GM12878 (cell line): Measurements from ENCODE around the gene PQBP1. TPM values are rescaled to one million over a fixed set of nuclear protein-coding genes. Genes with fewer than 3 reads are reported as not detected.
A peak's percentile ranks its signal among the peaks of the same experiment; 100 is the strongest.

ENCODE experiments used
- BHLHE40 ChIP-seq, 2 experiments: fragments of 450-650 bp in 1 of 2; IDR thresholded peaks; 2 replicates each; pipeline ENCODE4 v1.6.1; 2011 to 2017; ENCODE audit warnings: low read depth in 2 of 2, borderline replicate concordance in 1 of 2, improper control_type of control experiment in 1 of 2, low read length in 1 of 2, mild to moderate bottlenecking in 1 of 2
- CHD4 ChIP-seq: fragments of 200-600 bp; sonication (generic); IDR thresholded peaks from 2 replicates; pipeline ENCODE4 v1.6.1; 2016; ENCODE audit warnings: mild to moderate bottlenecking
- CREM ChIP-seq: IDR thresholded peaks from 2 replicates; pipeline ENCODE4 v1.6.1; 2014; ENCODE audit warnings: antibody characterized with exemption, low read depth
- EGR1 ChIP-seq, 2 experiments: IDR thresholded peaks; 1 replicate in 1 of 2; 2 replicates in 1 of 2; pipeline ENCODE4 v1.6.1; 2011 to 2012; ENCODE audit warnings: low read depth in 2 of 2, low read length in 2 of 2, borderline replicate concordance in 1 of 2, mild to moderate bottlenecking in 1 of 2, moderate library complexity in 1 of 2
- HDGF ChIP-seq: fragments of 450-650 bp; IDR thresholded peaks from 2 replicates; pipeline ENCODE4 v1.6.1; 2016; ENCODE audit warnings: antibody characterized with exemption
- JUNB ChIP-seq: IDR thresholded peaks from 2 replicates; pipeline ENCODE4 v1.6.1; 2016; ENCODE audit warnings: antibody characterized with exemption, mild to moderate bottlenecking
- MAX ChIP-seq: IDR thresholded peaks from 2 replicates; pipeline ENCODE4 v1.6.1; 2012; ENCODE audit warnings: low read depth, low read length, improper control_type of control experiment
- NFXL1 ChIP-seq: fragments of 450-650 bp; IDR thresholded peaks from 2 replicates; pipeline ENCODE4 v1.6.1; 2017; ENCODE audit warnings: antibody characterized with exemption, mild to moderate bottlenecking, borderline replicate concordance
- NFYB ChIP-seq: IDR thresholded peaks from 2 replicates; pipeline ENCODE4 v1.6.1; 2011; ENCODE audit warnings: low read depth, mild to moderate bottlenecking, low read length, improper control_type of control experiment, moderate library complexity; ENCODE audit not compliant: insufficient read depth
- PML ChIP-seq: IDR thresholded peaks from 2 replicates; pipeline ENCODE4 v1.6.1; 2012; ENCODE audit warnings: low read length, inconsistent platforms
- POLR2AphosphoS2 ChIP-seq: IDR thresholded peaks from 2 replicates; pipeline ENCODE4 v1.6.1; 2011; ENCODE audit warnings: low read depth, mild to moderate bottlenecking, low read length, improper control_type of control experiment, moderate library complexity
- RB1 ChIP-seq: fragments of 450-650 bp; formaldehyde crosslinking; IDR thresholded peaks from 2 replicates; pipeline ENCODE4 v1.6.1; 2017; ENCODE audit warnings: mild to moderate bottlenecking, borderline replicate concordance
- SIX5 ChIP-seq: IDR thresholded peaks from 2 replicates; pipeline ENCODE4 v1.6.1; 2011; ENCODE audit warnings: mild to moderate bottlenecking, low read depth, low read length, moderate library complexity; ENCODE audit not compliant: severe bottlenecking
- SRF ChIP-seq, 2 experiments: IDR thresholded peaks; 2 replicates each; pipeline ENCODE4 v1.6.1; 2011; ENCODE audit warnings: low read depth in 2 of 2, low read length in 2 of 2, mild to moderate bottlenecking in 1 of 2, moderate library complexity in 1 of 2
- TCF12 ChIP-seq: IDR thresholded peaks from 2 replicates; pipeline ENCODE4 v1.6.1; 2011; ENCODE audit warnings: low read depth, mild to moderate bottlenecking, low read length
- ZNF217 ChIP-seq: fragments of 450-650 bp; IDR thresholded peaks from 2 replicates; pipeline ENCODE4 v1.6.1; 2017; ENCODE audit warnings: antibody characterized with exemption, mild to moderate bottlenecking
- ZNF24 ChIP-seq: fragments of 450-650 bp; IDR thresholded peaks from 2 replicates; pipeline ENCODE4 v1.6.1; 2017; ENCODE audit warnings: antibody characterized with exemption, mild to moderate bottlenecking
- polyA plus RNA-seq, 11 experiments: library from polyadenylated mRNA; depleted of rRNA in 4 of 11; unstranded in 6 of 11; stranded (reverse) in 5 of 11; fragments of >200 nt; fragmentation: Nextera tagmentation in 4 of 11; fragmentation: Illumina TruSeq in 1 of 11; extraction: Ambion mirVana in 4 of 11; extraction: Trizol in 1 of 11; gene quantifications; 1 replicate in 1 of 11; 2 replicates in 10 of 11; pipeline versions ENCODE4 v1.2.1 to v1.2.3, GENCODE V29; 2011 to 2016; ENCODE audit warnings: inconsistent platforms in 2 of 11, missing spikeins in 2 of 11, low read depth in 1 of 11
- total RNA-seq, 4 experiments: library from RNA; depleted of rRNA in 3 of 4; stranded (reverse); fragments of >200 nt in 3 of 4; fragmentation: Illumina TruSeq in 1 of 4; extraction: Trizol in 1 of 4; gene quantifications; 2 replicates each; pipeline versions ENCODE4 v1.2.1 to v1.2.3, GENCODE V29; 2013 to 2021
- TF ChIP-seq, protein P1 (sequence below): fragments of 450-650 bp; IDR thresholded peaks from 2 replicates; pipeline ENCODE4 v1.6.1; 2016; ENCODE audit warnings: mild to moderate bottlenecking, moderate library complexity, borderline replicate concordance
- TF ChIP-seq, protein P2 (sequence below): IDR thresholded peaks from 2 replicates; pipeline ENCODE4 v1.6.1; 2012; ENCODE audit warnings: low read length, inconsistent platforms
- TF ChIP-seq, protein P3 (sequence below): fragments of 450-650 bp; formaldehyde crosslinking; IDR thresholded peaks from 2 replicates; pipeline ENCODE4 v1.4.0; 2020; ENCODE audit warnings: mild to moderate bottlenecking, moderate library complexity

The PQBP1 gene
- total and polyA plus RNA-seq, 10 of the 15 experiments (the other 5 are each of a cell fraction or from before 2014, with no cell fraction given) = 12.5 to 74.8 (median 68.5) TPM

- TF ChIP-seq NFXL1 (no peak), MAX (peak; percentile 75; the same call in 1 of the 2 replicates), CHD4 (no peak), PML (no peak), HDGF (no peak), ZNF217 (0 out of 2 replicates have a peak, but pooled peaks have one; percentile 43), BHLHE40 (IDR thresholded peaks at IDR 0.05; ENCODE audit: borderline replicate concordance in 1 of 2, low read depth in 2 of 2, low read length in 1 of 2) (peak; percentile 96), TCF12 (peak; percentile 90), NFYB (no peak), POLR2AphosphoS2 (peak; percentile 82), CREM (peak; percentile 92), RB1 (peak; percentile 76; the same call in 1 of the 2 replicates), JUNB (no peak), ZNF24 (peak; percentile 34; the same call in 1 of the 2 replicates), SIX5 (no peak), EGR1 (IDR thresholded peaks at IDR 0.05; ENCODE audit: borderline replicate concordance in 1 of 2, low read depth in 2 of 2, low read length in 2 of 2) (peak in 1 of 2 experiments; percentile 63; a peak in 2 of 3 replicates), SRF (IDR thresholded peaks at IDR 0.05; ENCODE audit: low read depth in 2 of 2, low read length in 2 of 2) (no peak)
- TF ChIP-seq, protein P1, sequence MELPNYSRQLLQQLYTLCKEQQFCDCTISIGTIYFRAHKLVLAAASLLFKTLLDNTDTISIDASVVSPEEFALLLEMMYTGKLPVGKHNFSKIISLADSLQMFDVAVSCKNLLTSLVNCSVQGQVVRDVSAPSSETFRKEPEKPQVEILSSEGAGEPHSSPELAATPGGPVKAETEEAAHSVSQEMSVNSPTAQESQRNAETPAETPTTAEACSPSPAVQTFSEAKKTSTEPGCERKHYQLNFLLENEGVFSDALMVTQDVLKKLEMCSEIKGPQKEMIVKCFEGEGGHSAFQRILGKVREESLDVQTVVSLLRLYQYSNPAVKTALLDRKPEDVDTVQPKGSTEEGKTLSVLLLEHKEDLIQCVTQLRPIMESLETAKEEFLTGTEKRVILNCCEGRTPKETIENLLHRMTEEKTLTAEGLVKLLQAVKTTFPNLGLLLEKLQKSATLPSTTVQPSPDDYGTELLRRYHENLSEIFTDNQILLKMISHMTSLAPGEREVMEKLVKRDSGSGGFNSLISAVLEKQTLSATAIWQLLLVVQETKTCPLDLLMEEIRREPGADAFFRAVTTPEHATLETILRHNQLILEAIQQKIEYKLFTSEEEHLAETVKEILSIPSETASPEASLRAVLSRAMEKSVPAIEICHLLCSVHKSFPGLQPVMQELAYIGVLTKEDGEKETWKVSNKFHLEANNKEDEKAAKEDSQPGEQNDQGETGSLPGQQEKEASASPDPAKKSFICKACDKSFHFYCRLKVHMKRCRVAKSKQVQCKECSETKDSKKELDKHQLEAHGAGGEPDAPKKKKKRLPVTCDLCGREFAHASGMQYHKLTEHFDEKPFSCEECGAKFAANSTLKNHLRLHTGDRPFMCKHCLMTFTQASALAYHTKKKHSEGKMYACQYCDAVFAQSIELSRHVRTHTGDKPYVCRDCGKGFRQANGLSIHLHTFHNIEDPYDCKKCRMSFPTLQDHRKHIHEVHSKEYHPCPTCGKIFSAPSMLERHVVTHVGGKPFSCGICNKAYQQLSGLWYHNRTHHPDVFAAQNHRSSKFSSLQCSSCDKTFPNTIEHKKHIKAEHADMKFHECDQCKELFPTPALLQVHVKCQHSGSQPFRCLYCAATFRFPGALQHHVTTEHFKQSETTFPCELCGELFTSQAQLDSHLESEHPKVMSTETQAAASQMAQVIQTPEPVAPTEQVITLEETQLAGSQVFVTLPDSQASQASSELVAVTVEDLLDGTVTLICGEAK = no peak
- TF ChIP-seq, protein P2, sequence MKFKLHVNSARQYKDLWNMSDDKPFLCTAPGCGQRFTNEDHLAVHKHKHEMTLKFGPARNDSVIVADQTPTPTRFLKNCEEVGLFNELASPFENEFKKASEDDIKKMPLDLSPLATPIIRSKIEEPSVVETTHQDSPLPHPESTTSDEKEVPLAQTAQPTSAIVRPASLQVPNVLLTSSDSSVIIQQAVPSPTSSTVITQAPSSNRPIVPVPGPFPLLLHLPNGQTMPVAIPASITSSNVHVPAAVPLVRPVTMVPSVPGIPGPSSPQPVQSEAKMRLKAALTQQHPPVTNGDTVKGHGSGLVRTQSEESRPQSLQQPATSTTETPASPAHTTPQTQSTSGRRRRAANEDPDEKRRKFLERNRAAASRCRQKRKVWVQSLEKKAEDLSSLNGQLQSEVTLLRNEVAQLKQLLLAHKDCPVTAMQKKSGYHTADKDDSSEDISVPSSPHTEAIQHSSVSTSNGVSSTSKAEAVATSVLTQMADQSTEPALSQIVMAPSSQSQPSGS = peak; percentile 75
- TF ChIP-seq, protein P3, sequence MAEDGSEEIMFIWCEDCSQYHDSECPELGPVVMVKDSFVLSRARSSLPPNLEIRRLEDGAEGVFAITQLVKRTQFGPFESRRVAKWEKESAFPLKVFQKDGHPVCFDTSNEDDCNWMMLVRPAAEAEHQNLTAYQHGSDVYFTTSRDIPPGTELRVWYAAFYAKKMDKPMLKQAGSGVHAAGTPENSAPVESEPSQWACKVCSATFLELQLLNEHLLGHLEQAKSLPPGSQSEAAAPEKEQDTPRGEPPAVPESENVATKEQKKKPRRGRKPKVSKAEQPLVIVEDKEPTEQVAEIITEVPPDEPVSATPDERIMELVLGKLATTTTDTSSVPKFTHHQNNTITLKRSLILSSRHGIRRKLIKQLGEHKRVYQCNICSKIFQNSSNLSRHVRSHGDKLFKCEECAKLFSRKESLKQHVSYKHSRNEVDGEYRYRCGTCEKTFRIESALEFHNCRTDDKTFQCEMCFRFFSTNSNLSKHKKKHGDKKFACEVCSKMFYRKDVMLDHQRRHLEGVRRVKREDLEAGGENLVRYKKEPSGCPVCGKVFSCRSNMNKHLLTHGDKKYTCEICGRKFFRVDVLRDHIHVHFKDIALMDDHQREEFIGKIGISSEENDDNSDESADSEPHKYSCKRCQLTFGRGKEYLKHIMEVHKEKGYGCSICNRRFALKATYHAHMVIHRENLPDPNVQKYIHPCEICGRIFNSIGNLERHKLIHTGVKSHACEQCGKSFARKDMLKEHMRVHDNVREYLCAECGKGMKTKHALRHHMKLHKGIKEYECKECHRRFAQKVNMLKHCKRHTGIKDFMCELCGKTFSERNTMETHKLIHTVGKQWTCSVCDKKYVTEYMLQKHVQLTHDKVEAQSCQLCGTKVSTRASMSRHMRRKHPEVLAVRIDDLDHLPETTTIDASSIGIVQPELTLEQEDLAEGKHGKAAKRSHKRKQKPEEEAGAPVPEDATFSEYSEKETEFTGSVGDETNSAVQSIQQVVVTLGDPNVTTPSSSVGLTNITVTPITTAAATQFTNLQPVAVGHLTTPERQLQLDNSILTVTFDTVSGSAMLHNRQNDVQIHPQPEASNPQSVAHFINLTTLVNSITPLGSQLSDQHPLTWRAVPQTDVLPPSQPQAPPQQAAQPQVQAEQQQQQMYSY (CRISPR knock-in tag) = no peak
Measured at GRCh38 chrX:48937054-48937907, 39.6 kb downstream of the PQBP1 start (continued).
